H1 (cell line): ENCODE results near the gene CAPN11. TPM values are rescaled to one million over a fixed set of nuclear protein-coding genes. Genes with fewer than 3 reads are reported as not detected.
A peak's percentile ranks its signal among the peaks of the same experiment; 100 is the strongest.

Source experiments
- CTCF ChIA-PET: fragments of 300-600 bp; sonication (Branson Sonifier 250); formaldehyde crosslinking; loops from one replicate; lab custom pipeline; 2021; ENCODE audit not compliant: partially characterized antibody; lab: Charles Lee
- POLR2A ChIA-PET: fragments of 300-600 bp; sonication (Branson Sonifier 250); formaldehyde crosslinking; loops from one replicate; lab custom pipeline; 2021; ENCODE audit warnings: inconsistent platforms; ENCODE audit not compliant: partially characterized antibody; lab: Charles Lee
- DNase-seq, 2 experiments: peaks; one replicate each; pipeline versions ENCODE4 v3.0.0 to v3.0.0-alpha.2; 2010 to 2022; ENCODE audit warnings: low spot score in 2 of 2, low read depth in 1 of 2, mixed read lengths in 1 of 2
- FAIRE-seq: peaks from 2 replicates; lab custom pipeline; 2011; peaks lifted over from hg19 to GRCh38; lab: Jason Lieb, UNC
- H2AFZ ChIP-seq: 2 replicates; pipeline ENCODE4 v1.8.1; 2012; ENCODE audit warnings: low read length, inconsistent platforms
- H2AK5ac ChIP-seq: 2 replicates; pipeline ENCODE4 v1.6.1; 2013; ENCODE audit warnings: low read depth, low read length
- H2BK120ac ChIP-seq: replicated peaks from 2 replicates; pipeline ENCODE3; 2013; ENCODE audit warnings: low read depth, low read length, inconsistent platforms
- H2BK12ac ChIP-seq: 2 replicates; pipeline ENCODE4 v1.6.1; 2013; ENCODE audit warnings: low read depth, low read length
- H2BK15ac ChIP-seq: 2 replicates; pipeline ENCODE4 v1.6.1; 2013; ENCODE audit warnings: low read length
- H2BK20ac ChIP-seq: 2 replicates; pipeline ENCODE4 v1.6.1; 2013; ENCODE audit warnings: low read length
- H2BK5ac ChIP-seq: 2 replicates; pipeline ENCODE4 v1.6.1; 2013; ENCODE audit warnings: low read depth, low read length
- H3K14ac ChIP-seq: 2 replicates; pipeline ENCODE4 v1.6.1; 2013; ENCODE audit warnings: inconsistent platforms; ENCODE audit not compliant: insufficient read length
- H3K18ac ChIP-seq: 2 replicates; pipeline ENCODE4 v1.6.1; 2013; ENCODE audit warnings: low read length; ENCODE audit errors: extremely low read depth
- H3K23ac ChIP-seq: 2 replicates; pipeline ENCODE4 v1.6.1; 2013; ENCODE audit warnings: inconsistent platforms; ENCODE audit not compliant: insufficient read length
- H3K23me2 ChIP-seq: 2 replicates; pipeline ENCODE4 v1.6.1; 2013; ENCODE audit warnings: low read depth, low read length
- H3K27ac ChIP-seq: 2 replicates; pipeline ENCODE4 v1.6.1; 2011; ENCODE audit warnings: low read depth, low read length, inconsistent platforms
- H3K27me3 ChIP-seq, 4 experiments: replicated peaks in 1 of 4; 1 replicate in 1 of 4; 2 replicates in 3 of 4; pipeline versions ENCODE4 v1.6.1 to v1.8.1; 2011 to 2013; ENCODE audit warnings: low read length in 3 of 4, mild to moderate bottlenecking in 3 of 4, inconsistent platforms in 2 of 4, mixed read lengths in 2 of 4, moderate library complexity in 1 of 4; ENCODE audit not compliant: control insufficient read depth in 3 of 4, insufficient read depth in 3 of 4; ENCODE audit errors: extremely low read depth in 1 of 4
- H3K36me3 ChIP-seq, 4 experiments: 2 replicates each; pipeline versions ENCODE4 v1.6.1 to v1.8.1; 2011 to 2013; ENCODE audit warnings: mild to moderate bottlenecking in 4 of 4, low read length in 3 of 4, moderate library complexity in 2 of 4, control low read depth in 1 of 4, inconsistent platforms in 1 of 4; ENCODE audit not compliant: insufficient read depth in 4 of 4, control insufficient read depth in 2 of 4
- H3K4ac ChIP-seq: replicated peaks from 2 replicates; pipeline ENCODE3; 2013; ENCODE audit warnings: low read length, low read depth, mixed read lengths, inconsistent platforms; ENCODE audit not compliant: insufficient read length
- H3K4me1 ChIP-seq, 4 experiments: replicated peaks in 1 of 4; 1 replicate in 1 of 4; 2 replicates in 3 of 4; pipeline versions ENCODE4 v1.6.1 to v1.8.1; 2011 to 2013; ENCODE audit warnings: low read length in 3 of 4, inconsistent platforms in 2 of 4, mixed read lengths in 1 of 4; ENCODE audit not compliant: insufficient read depth in 4 of 4, control insufficient read depth in 3 of 4
- H3K4me2 ChIP-seq, 2 experiments: 2 replicates each; pipeline versions ENCODE4 v1.6.1 to v1.8.1; 2011 to 2013; ENCODE audit warnings: low read depth in 2 of 2, low read length in 2 of 2, control low read depth in 1 of 2, inconsistent platforms in 1 of 2, mild to moderate bottlenecking in 1 of 2; ENCODE audit not compliant: insufficient read depth in 1 of 2
- H3K4me3 ChIP-seq, 4 experiments: fragments of 200-600, 300-600 bp in 1 of 4; sonication (generic), shearing (Covaris generic), sonication (Bioruptor Twin) in 1 of 4; 2 replicates each; pipeline versions ENCODE4 v1.5.1 to v1.8.1; 2011 to 2016; ENCODE audit warnings: low read length in 4 of 4, low read depth in 3 of 4, control low read depth in 2 of 4, inconsistent platforms in 2 of 4, mild to moderate bottlenecking in 2 of 4, mixed read lengths in 1 of 4, moderate library complexity in 1 of 4; ENCODE audit not compliant: insufficient read depth in 2 of 4; ENCODE audit errors: extremely low read depth in 1 of 4
- H3K56ac ChIP-seq: replicated peaks from 2 replicates; pipeline ENCODE3; 2013; ENCODE audit warnings: low read depth, mild to moderate bottlenecking, mixed read lengths, low read length, inconsistent platforms; ENCODE audit not compliant: insufficient read length
- H3K79me1 ChIP-seq: 2 replicates; pipeline ENCODE4 v1.6.1; 2013; ENCODE audit warnings: low read depth, low read length, control low read depth
- H3K79me2 ChIP-seq, 2 experiments: 2 replicates each; pipeline versions ENCODE4 v1.6.1 to v1.8.1; 2012 to 2013; ENCODE audit warnings: low read length in 2 of 2, mild to moderate bottlenecking in 2 of 2, inconsistent platforms in 1 of 2; ENCODE audit not compliant: insufficient read depth in 2 of 2, control insufficient read depth in 1 of 2
- H3K9ac ChIP-seq, 4 experiments: replicated peaks in 1 of 4; 1 replicate in 1 of 4; 2 replicates in 3 of 4; pipeline versions ENCODE4 v1.6.1 to v1.8.1; 2011 to 2013; ENCODE audit warnings: low read depth in 3 of 4, low read length in 3 of 4, control low read depth in 2 of 4, mild to moderate bottlenecking in 2 of 4, moderate library complexity in 2 of 4, inconsistent platforms in 1 of 4; ENCODE audit errors: extremely low read depth in 1 of 4
- H3K9me3 ChIP-seq, 2 experiments: 2 replicates each; pipeline versions ENCODE4 v1.6.1 to v1.8.1; 2012 to 2013; ENCODE audit warnings: mild to moderate bottlenecking in 2 of 2, moderate library complexity in 2 of 2, control low read depth in 1 of 2, inconsistent platforms in 1 of 2, low read depth in 1 of 2, low read length in 1 of 2, mixed read lengths in 1 of 2; ENCODE audit not compliant: insufficient read depth in 2 of 2
- H4K20me1 ChIP-seq, 2 experiments: replicated peaks in 1 of 2; 2 replicates each; pipeline versions ENCODE3 to v1.8.1; 2011 to 2013; ENCODE audit warnings: inconsistent platforms in 2 of 2, low read length in 2 of 2, mild to moderate bottlenecking in 1 of 2; ENCODE audit not compliant: insufficient read depth in 2 of 2, control insufficient read depth in 1 of 2
- H4K5ac ChIP-seq: 2 replicates; pipeline ENCODE4 v1.6.1; 2013; ENCODE audit warnings: low read length, low read depth, mixed read lengths, inconsistent platforms; ENCODE audit not compliant: insufficient read length
- H4K8ac ChIP-seq: 2 replicates; pipeline ENCODE4 v1.8.0; 2013; ENCODE audit warnings: mild to moderate bottlenecking, moderate library complexity, low read length, inconsistent platforms; ENCODE audit not compliant: insufficient read depth; ENCODE audit errors: extremely low read depth
- H4K91ac ChIP-seq: replicated peaks from 2 replicates; pipeline ENCODE3; 2013; ENCODE audit warnings: low read length, mixed read lengths, inconsistent platforms; ENCODE audit not compliant: insufficient read length
- JUN ChIP-seq: IDR thresholded peaks from 2 replicates; pipeline ENCODE4 v1.6.1; 2011; ENCODE audit warnings: low read depth, mild to moderate bottlenecking, improper control_type of control experiment, low read length
- KDM1A ChIP-seq: fragments of 200-600, 300-600 bp; sonication (generic); IDR thresholded peaks from 2 replicates; pipeline ENCODE4 v1.7.1; 2016; ENCODE audit warnings: mild to moderate bottlenecking, low read length, borderline replicate concordance
- MAFK ChIP-seq: IDR thresholded peaks from 2 replicates; pipeline ENCODE4 v1.6.1; 2012; ENCODE audit warnings: low read depth, mild to moderate bottlenecking, improper control_type of control experiment, low read length
- PHF8 ChIP-seq: fragments of 200-600 bp; sonication (generic); conservative IDR thresholded peaks from 2 replicates; pipeline ENCODE4 v1.7.1; 2012; ENCODE audit warnings: low read depth, mild to moderate bottlenecking, inconsistent platforms, low read length, moderate library complexity
- POLR2A ChIP-seq, 2 experiments: IDR thresholded peaks; 1 replicate in 1 of 2; 2 replicates in 1 of 2; pipeline ENCODE4 v1.6.1; 2011; ENCODE audit warnings: low read depth in 2 of 2, low read length in 2 of 2, mild to moderate bottlenecking in 2 of 2; ENCODE audit errors: control extremely low read depth in 1 of 2
- POU5F1 ChIP-seq: IDR thresholded peaks from 2 replicates; pipeline ENCODE4 v1.6.1; 2011; ENCODE audit warnings: low read depth, mild to moderate bottlenecking, low read length, moderate library complexity
- RBBP5 ChIP-seq: IDR thresholded peaks from 2 replicates; pipeline ENCODE4 v1.7.1; 2012; ENCODE audit warnings: low read depth, mild to moderate bottlenecking, inconsistent platforms, low read length, moderate library complexity, borderline replicate concordance
- SAP30 ChIP-seq: fragments of 300-600 bp; sonication (generic); IDR thresholded peaks from 2 replicates; pipeline ENCODE4 v1.7.1; 2012; ENCODE audit warnings: low read length, moderate library complexity, mild to moderate bottlenecking, inconsistent platforms; ENCODE audit not compliant: insufficient read depth, insufficient replicate concordance
- SIN3A ChIP-seq, 2 experiments: IDR thresholded peaks in 1 of 2; conservative IDR thresholded peaks in 1 of 2; 2 replicates each; pipeline ENCODE4 v1.6.1; 2011 to 2012; ENCODE audit warnings: low read length in 2 of 2, improper control_type of control experiment in 1 of 2, low read depth in 1 of 2, mild to moderate bottlenecking in 1 of 2
- USF2 ChIP-seq: IDR thresholded peaks from 2 replicates; pipeline ENCODE4 v1.6.1; 2011; ENCODE audit warnings: low read length, improper control_type of control experiment
- WGBS, 2 experiments: shearing (Covaris generic) in 1 of 2; methylation state at CpG; one replicate each; pipeline versions ENCODE4 v1.1.6 to v1.1.7; 2013 to 2015; ENCODE audit warnings: low lambda C conversion rate in 2 of 2, mixed read lengths in 2 of 2, inconsistent platforms in 1 of 2, low coverage in 1 of 2, missing lambda C conversion rate in 1 of 2; ENCODE audit not compliant: insufficient replicate concordance in 2 of 2, insufficient coverage in 1 of 2, insufficient read length in 1 of 2; ENCODE audit errors: extremely low coverage in 1 of 2, missing lambda C conversion rate in 1 of 2; 5-methylcytosine and 5-hydroxymethylcytosine counted together
- polyA plus RNA-seq, 7 experiments: library from polyadenylated mRNA; depleted of rRNA in 3 of 7; stranded (reverse) in 5 of 7; unstranded in 2 of 7; fragments of >200 nt in 5 of 7; fragments of 200-250 nt in 2 of 7; gene quantifications; 1 replicate in 5 of 7; 2 replicates in 1 of 7; 4 replicates in 1 of 7; pipeline versions ENCODE4 v1.2.1 to v1.2.3, GENCODE V29; 2011 to 2013; ENCODE audit warnings: missing spikeins in 2 of 7, mixed read lengths in 2 of 7
- total RNA-seq: library from RNA; stranded (reverse); fragmentation: NEBNext Ultra II Directional; extraction: Animal tissue kit (Norgen Biotek cat#: 25700); gene quantifications from 2 replicates; pipeline ENCODE4 v1.2.1, GENCODE V29; 2021

The CAPN11 gene
- total and polyA plus RNA-seq, 2 of the 8 experiments (the other 6 are each of a cell fraction or from before 2014, with no cell fraction given): 0.95 to 0.97 TPM

DNA sequence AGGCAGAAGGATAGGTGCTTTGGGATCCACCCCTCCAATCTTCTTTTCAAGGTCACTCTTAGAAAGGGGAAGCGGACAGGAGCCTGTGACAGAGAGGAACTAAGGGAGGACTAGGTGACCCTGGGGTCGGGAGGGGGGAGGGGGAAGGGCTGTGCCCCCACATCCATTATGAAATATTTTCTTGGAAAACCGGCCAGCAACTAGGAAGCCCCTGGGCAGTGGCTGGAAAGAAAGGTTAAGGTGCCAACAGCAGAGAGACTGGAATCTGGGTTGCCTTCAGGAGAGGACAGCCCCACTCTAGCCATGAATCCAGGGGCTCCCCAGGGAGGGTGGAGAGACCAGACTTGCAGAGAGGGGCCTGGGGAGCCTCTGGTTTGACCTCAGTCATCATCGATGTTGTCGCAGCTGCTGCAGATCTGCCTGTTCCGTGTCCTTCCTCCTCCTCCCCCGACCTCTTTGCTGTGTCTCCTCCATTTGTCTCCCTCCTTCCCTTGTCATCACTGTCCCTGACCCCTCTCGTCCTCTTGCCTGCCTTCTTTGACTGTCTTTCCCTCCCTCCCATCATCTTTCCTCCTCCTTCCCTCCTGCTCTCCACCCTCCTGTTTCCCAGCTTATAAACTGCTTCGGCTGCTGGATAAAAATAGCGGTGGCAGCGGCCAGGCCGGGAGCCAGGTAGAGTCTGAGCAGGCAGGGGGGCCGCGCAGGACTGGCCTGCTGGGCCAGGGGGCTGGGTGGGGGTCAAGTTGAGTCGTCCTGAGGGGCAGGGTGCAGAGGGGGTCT lies 67.9 kb downstream of the CAPN11 start:
- H3K23ac ChIP-seq: no peak overlapping the region
- H4K8ac ChIP-seq: no peak overlapping the region
- no peak overlapping the region for H2BK120ac ChIP-seq
- H3K56ac ChIP-seq: no peak overlapping the region
- H3K18ac ChIP-seq: no peak overlapping the region
- no peak overlapping the region; the same call in 1 of the 2 replicates for H3K27ac ChIP-seq
- peaks cover 30 to 43% of the 10 kb centered on the region in 2 experiments for H4K20me1 ChIP-seq
- H3K4me2 ChIP-seq: peak overlapping the region; percentile 94 to 95
- H2AFZ ChIP-seq: no peak overlapping the region
- ChIA-PET POLR2A (interaction anchor here (0.8 to 21.0 kb wide), 11 partner anchors 9 to 102 kb away, joined by 3 to 477 read pairs (median 6); partner anchors contain the start of genes HSP90AB1 and SLC35B2), CTCF (interaction anchor here (1.0 to 19.4 kb wide), 11 partner anchors 9 to 130 kb away, joined by 3 to 287 read pairs (median 14); partner anchors contain the start of genes HSP90AB1 and SLC35B2)
- H3K4me1 ChIP-seq: peaks cover 15 to 40% (median 32%) of the 10 kb centered on the region in 4 experiments
- H3K79me2 ChIP-seq: peaks cover 10 to 48% of the 10 kb centered on the region in 2 experiments; a peak in 3 of 4 replicates
- H3K23me2 ChIP-seq: peaks cover 16% of the 10 kb centered on the region
- H4K5ac ChIP-seq: no peak overlapping the region
- no peak overlapping the region; the same call in 1 of the 2 replicates for H2BK5ac ChIP-seq
- 83% methylated on average over 13 of the region's 15 CpGs; no CpG with 5 or more reads in 1 of the 2 experiments for WGBS, 2 experiments
- DNase-seq (no peak), FAIRE-seq (no peak)
- no peaks in the 10 kb centered on the region for H3K9me3 ChIP-seq
- H2AK5ac ChIP-seq: no peak overlapping the region
- H4K91ac ChIP-seq: no peak overlapping the region
- peaks cover 25% of the 10 kb centered on the region for H3K79me1 ChIP-seq
- H2BK20ac ChIP-seq: no peak overlapping the region
- H3K36me3 ChIP-seq: peaks cover 16 to 34% (median 28%) of the 10 kb centered on the region in 4 experiments; a peak in 7 of 8 replicates
- H3K27me3 ChIP-seq: no peaks in the 10 kb centered on the region
- H2BK15ac ChIP-seq: 0 out of 2 replicates have a peak overlapping the region, but pooled peaks have one; percentile 92
- no peak overlapping the region for H3K4ac ChIP-seq
- H3K4me3 ChIP-seq: peak overlapping the region in 1 of 4 experiments; percentile 29; a peak in 1 of 8 replicates
- no peak overlapping the region for H2BK12ac ChIP-seq
- H3K14ac ChIP-seq: no peak overlapping the region
- no peak overlapping the region for H3K9ac ChIP-seq
- TF ChIP-seq SAP30 (no peak), POLR2A (IDR thresholded peaks at IDR 0.05; ENCODE audit: control extremely low read depth in 1 of 2, low read depth in 2 of 2, low read length in 2 of 2) (no peak), KDM1A (no peak), POU5F1 (no peak), USF2 (no peak), SIN3A (conservative IDR thresholded peaks at IDR 0.05 in 1 of 2, IDR thresholded peaks at IDR 0.05 in 1 of 2; ENCODE audit: low read depth in 1 of 2, low read length in 2 of 2) (no peak), MAFK (no peak), RBBP5 (no peak), PHF8 (no peak), JUN (no peak)
